ENCODE results near the gene DNAAF5.

Gene DNAAF5

GRCh38 chr7:726084-726853, at the start of gene DNAAF5:
Gene DNAAF5, plus strand, starts transcription at chr7:726699. Its CDS starts 22 bp downstream, at chr7:726721.
- peak; percentile 70 for DNase-seq (ENCODE audit: low read depth)

- no peak for DNase-seq (ENCODE audit: low read depth)
Measured at GRCh38 chr7:676972-677385, 49.5 kb upstream of the DNAAF5 start.

GRCh38 chr7:680411-681127, 45.9 kb upstream of the DNAAF5 start:
- DNase-seq (ENCODE audit: low read depth) = no peak

- no peak for DNase-seq (ENCODE audit: low read depth)
Measured at GRCh38 chr7:681551-682307, 44.8 kb upstream of the DNAAF5 start.

- no peak for DNase-seq (ENCODE audit: low read depth)
Measured at GRCh38 chr7:682810-683209, 43.7 kb upstream of the DNAAF5 start.

- no peak for DNase-seq (ENCODE audit: low read depth)
Measured at GRCh38 chr7:683526-684205, 42.8 kb upstream of the DNAAF5 start.

- no peak for DNase-seq (ENCODE audit: low read depth)
Measured at GRCh38 chr7:684416-684815, 42.1 kb upstream of the DNAAF5 start.

- no peak for DNase-seq (ENCODE audit: low read depth)
Measured at GRCh38 chr7:685540-685939, 41.0 kb upstream of the DNAAF5 start.

- DNase-seq (ENCODE audit: low read depth) = no peak
Measured at GRCh38 chr7:690478-691360, 35.8 kb upstream of the DNAAF5 start.

GRCh38 chr7:691361-692045, 35.0 kb upstream of the DNAAF5 start:
- DNase-seq (ENCODE audit: low read depth) = no peak

- no peak for DNase-seq (ENCODE audit: low read depth)
Measured at GRCh38 chr7:693280-693679, 33.2 kb upstream of the DNAAF5 start.

GRCh38 chr7:696426-696811, 30.1 kb upstream of the DNAAF5 start:
- DNase-seq (ENCODE audit: low read depth) = no peak

- DNase-seq (ENCODE audit: low read depth) = no peak
Measured at GRCh38 chr7:696812-697551, 29.5 kb upstream of the DNAAF5 start.

- no peak for DNase-seq (ENCODE audit: low read depth)
Measured at GRCh38 chr7:698515-699475, 27.7 kb upstream of the DNAAF5 start.

GRCh38 chr7:699476-700170, 26.9 kb upstream of the DNAAF5 start:
- no peak for DNase-seq (ENCODE audit: low read depth)

GRCh38 chr7:701086-701671, 25.3 kb upstream of the DNAAF5 start:
- DNase-seq (ENCODE audit: low read depth) = no peak

GRCh38 chr7:703049-703448, 23.4 kb upstream of the DNAAF5 start:
- DNase-seq (ENCODE audit: low read depth) = no peak

- DNase-seq (ENCODE audit: low read depth) = no peak
Measured at GRCh38 chr7:706721-707120, 19.8 kb upstream of the DNAAF5 start.

Measured in T-helper 22 cell (primary cell).